Superior temporal gyrus (tissue), 1 donor: ENCODE results near the gene PSAPL1.

Experiments used
- DNase-seq: peaks from one replicate; pipeline ENCODE4 v3.0.0-alpha.2; 2016; ENCODE audit errors: extremely low spot score

PSAPL1 gene

DNA sequence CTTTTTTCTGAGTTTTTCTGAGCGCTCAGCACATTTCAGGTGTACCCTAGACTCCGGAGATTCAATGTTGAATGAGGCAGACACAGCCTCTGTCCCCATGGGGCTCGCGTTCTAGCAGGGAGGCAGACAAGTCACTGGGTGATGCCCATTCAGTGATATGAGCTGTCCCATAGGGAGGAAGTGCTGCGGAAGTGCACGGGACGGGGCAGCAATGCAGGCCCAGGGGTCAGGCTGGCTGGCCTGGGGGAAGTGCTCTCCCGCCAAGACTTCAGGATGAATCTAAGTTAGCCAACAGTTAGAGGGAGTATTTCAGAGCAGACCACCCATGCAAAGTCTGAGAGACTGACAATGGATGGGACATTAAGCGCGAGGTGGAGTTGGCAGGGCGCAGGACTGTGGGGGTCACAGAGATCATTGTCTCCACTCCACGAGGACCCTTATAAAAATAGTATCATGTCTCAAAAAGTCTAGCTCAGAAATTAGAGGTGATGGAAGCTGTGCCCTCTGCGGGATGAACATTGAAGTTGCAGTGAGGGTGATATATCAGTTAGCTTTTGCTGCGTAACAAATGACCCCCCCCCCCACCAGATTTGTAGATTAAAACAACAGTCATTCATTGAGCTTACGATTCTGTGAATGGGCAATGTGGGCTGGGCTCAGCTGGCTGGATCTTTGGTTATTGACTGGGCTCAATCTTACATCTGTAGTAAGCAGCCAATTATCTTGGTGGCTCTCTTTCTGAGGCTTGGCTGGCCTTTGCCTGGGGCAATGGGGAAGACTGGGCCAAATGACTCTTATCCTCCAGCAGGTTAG is 16.4 kb downstream of the PSAPL1 start:
- DNase-seq: no peak

- DNase-seq: no peak
Measured at GRCh38 chr4:7417639-7418038, 17.1 kb downstream of the PSAPL1 start.

DNA sequence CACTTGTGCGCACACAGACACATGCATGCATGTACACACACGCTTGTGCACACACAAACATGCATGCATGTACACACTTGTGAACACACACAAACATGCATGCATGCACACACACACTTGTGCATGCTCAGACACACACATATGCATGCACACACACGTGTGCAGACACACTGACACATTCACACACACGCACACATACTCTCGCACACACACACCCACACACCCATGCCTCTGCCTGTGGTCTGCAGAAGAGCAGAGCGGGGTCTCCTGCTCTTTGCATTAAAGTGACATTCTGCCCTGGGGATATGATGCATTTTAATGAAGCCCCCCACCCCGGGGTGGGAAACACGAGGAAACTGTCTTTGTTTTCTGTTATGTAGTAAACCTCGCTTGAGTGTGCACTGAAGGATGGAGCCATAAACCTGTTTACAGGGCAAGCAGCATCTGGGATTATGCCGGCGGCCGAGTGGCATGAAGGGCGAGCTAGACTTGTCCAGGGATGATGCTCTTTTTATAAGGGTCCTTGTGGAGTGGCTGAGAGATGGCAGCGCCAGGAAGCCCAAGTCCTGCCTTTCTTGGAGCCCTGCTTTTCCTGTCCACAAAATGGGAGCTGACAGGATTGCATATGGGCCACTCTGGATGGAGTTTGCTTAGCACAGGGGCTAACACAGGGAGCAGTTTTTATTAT is 17.8 kb downstream of the PSAPL1 start:
- no peak for DNase-seq

DNA sequence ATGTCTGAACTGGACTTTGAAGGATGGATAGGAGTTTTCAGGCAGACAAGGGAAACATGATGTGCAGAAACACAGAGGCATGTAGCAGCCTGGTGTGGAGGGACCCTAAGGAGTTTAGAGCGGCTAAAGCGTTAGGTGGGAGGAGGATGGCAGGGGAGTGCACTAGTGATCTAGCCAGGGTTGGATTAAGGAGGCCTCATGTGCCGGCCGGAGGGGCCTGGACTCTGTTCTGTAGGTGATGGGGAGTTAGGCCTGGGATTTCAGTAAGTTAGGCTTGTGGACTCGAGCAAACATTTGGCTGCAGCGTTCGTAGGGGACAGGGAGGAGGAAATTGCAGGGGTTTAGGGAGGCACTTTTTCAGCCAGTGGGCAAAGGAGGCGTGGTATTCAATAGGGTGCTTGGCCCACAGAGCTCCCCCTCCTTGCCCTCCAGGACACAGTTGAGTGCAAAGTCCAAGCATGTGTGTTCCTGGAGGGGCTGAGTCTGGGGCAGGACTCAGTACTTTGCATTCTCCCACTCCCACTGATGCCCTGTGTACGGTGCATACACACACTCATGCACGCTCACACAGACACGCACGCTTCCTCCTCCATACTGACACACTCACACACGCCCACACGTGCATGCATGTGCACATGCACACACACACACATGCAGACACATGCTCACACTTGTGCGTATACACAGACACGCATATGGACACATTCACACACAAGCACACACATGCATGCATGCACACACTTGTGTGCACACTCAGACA is 18.6 kb downstream of the PSAPL1 start:
- no peak for DNase-seq

DNA sequence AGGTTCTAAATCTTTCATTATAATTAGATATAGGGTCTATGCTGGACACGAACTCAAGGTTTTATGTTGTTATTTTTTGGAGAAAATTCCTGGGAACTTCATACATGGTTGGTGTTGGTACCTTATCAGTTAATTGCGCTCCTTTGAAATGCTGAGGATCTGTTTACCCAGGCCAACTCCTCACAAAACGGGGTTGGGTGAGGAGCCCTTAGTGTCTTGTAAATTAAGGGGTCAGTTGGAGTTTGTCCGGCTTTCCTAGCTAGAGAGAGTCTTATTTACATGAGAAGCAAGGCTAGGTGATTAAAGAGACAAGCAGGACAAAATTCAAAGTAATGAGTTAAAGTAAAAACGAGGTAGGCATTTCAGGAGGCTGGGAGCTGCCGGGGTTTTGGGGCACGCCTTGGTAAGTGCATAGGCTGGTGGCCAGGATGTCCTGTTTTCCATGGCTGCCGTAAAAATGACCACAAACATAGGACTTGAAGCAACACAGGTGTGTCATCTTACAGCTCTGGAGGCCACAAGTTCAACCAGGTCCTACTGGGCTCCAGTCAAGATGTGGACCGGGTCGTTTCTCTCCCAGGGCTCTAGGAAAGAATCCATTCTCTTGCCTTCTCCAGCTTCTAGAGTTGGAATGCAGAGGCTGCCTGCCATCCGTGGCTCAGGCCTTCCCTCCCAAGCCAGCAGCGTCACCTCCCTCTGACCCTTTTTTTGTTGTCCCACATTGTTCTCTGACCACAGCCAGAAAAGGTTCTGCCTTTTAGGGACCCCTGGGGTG is 19.8 kb downstream of the PSAPL1 start:
- DNase-seq: no peak

GRCh38 chr4:7414046-7414445 is 20.7 kb downstream of the PSAPL1 start:
- DNase-seq: no peak

DNA sequence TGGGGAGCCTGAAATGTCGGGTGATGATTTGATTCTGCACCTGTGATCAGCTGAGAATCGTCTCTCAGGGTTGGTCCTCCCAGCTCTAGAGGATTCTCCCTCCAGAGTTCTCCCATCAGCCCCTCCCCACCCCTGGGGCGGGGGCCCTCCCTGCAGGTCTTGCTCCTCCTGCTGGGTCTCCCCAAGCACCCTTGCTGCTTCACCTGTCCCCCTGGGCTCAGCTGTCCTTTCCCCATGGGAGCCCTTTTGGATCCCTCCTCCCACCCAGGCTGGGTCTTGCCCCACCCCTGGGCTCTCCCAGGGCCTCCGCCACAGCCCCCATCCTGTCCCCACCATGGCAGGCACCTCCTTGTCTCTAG is 22.2 kb downstream of the PSAPL1 start:
- DNase-seq: no peak

DNA sequence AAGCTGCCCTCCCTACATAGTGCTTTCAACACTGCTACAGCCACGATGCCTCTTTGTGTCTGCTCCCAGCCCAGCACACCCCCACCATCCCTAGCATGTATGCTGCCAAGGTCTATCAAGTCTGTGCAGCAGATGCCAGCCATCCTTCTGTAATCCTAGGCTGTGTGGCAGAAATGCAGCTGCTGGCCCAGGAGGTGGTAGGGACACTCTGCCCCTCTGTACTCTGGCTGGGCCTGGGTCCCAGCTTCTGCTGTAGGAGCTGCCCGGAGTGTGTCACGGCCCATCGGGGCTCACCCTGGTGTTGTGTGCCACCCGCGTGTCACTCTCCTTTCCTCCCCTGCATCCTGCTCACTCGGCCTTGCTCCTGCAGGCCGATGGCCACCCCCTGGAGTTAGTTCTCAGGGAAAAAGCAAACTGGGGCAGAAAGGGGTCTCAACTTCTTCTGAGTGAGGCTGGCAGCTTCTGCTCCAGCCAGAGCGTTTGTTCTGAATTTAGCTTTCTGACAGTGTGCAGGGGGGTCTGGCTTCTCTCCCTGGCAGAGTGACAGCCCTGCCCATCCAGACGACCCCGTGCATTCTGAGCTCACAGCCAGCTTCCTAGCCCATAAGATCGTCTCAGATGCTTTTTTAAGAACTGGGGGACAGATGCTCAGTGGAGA is 22.7 kb downstream of the PSAPL1 start:
- DNase-seq: no peak

DNA sequence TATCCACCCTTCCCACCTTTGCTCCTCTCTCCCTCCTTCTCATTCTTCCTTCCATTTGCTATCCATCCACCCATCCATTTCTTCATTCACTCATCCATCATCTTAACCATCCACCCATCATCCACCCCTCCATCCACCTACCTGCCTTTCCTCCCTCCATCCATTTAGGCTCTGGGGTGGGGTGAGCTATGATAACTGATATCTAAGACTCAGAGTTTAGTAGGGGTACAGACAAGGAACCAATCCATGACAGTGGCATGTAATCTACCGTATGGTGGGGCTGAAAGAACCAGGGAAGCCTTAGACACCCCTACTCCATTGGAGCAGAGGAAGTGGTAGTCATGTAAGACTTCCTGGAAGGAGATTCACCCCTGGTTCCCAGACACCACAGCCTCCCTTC is 23.2 kb downstream of the PSAPL1 start:
- no peak for DNase-seq

- DNase-seq: no peak
Measured at GRCh38 chr4:7410446-7410845, 24.3 kb downstream of the PSAPL1 start.

DNA sequence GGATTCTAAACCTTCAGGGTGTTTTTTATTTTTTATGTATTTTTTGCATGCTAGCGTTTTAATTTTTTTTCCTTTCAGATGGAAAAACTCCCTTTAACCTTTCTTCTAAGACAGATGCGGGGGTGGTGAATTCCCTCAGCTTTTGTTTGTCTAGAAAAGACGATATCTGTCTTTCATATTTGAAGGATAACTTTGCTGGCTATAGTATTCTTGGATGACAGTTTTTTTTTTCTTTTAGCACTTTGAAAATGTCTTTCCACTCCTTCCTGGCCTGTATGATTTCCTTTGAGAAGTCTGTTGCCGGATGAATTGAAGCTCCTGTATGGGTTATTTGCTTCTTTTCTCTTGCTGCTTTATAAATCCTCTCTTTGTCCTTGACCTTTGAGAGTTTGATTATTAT is 26.6 kb downstream of the PSAPL1 start:
- DNase-seq: no peak

DNA sequence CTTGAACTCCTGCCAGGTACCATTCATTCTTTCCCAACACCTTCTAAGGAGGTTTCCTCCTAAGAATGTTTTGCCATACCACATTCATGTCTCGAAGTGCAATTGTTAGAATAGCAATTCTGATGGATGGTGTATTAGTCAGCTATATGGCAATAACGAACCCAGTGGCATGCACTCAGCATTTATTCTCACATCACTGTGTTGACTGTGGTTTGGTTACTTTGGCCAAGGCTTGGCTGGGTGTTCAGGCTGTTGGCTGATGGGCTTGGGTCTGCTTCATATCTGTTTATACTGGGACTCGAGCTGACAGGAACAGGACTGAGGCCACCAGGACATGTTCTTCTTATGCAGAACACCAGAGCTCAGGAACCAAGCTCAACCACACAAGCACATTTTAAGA is 31.7 kb downstream of the PSAPL1 start:
- DNase-seq: no peak

DNA sequence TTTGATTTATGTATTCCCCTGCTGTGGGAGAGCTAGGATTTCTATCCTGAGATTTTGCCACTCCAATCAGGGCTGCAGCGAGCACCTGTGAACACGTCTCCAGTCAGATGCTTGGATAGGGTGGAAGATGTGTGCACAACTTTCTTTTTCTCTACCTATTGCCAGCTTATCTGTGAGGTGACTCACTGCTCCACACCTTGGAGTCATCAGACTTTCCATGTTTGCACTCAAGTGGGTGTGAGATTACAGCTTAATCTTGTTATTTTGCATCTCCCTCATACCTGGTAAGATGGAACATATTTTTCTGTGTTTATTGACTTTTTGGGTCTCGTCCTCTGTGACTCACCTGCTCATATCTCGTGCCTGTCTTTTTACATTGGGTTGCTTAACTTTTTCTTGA is 32.2 kb downstream of the PSAPL1 start:
- DNase-seq: no peak

DNA sequence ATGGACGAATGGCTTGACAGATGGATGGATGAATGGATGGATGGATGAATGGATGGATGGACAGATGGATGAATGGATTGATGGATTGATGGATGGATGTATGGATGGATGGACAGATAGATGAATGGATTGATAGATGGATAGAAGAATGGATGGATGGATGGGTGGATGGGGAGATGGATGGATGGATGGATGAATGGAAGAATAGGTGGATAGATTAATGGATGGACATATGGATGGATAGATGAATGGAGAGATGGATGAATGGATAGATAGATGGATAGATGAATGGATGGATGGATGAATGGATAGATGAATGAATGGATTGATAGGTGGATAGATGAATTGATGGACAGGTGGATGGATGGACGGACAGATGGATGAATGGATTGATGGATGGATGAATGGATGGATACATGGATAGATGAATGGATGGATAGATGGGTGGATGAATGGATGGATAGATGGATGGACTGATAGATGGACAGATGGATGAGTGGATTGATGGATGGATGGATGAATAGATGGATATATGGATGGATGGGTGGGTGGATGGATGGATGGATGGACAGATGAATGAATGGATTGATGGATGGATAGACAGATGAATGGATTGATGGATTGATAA is 33.9 kb downstream of the PSAPL1 start:
- DNase-seq: no peak

DNA sequence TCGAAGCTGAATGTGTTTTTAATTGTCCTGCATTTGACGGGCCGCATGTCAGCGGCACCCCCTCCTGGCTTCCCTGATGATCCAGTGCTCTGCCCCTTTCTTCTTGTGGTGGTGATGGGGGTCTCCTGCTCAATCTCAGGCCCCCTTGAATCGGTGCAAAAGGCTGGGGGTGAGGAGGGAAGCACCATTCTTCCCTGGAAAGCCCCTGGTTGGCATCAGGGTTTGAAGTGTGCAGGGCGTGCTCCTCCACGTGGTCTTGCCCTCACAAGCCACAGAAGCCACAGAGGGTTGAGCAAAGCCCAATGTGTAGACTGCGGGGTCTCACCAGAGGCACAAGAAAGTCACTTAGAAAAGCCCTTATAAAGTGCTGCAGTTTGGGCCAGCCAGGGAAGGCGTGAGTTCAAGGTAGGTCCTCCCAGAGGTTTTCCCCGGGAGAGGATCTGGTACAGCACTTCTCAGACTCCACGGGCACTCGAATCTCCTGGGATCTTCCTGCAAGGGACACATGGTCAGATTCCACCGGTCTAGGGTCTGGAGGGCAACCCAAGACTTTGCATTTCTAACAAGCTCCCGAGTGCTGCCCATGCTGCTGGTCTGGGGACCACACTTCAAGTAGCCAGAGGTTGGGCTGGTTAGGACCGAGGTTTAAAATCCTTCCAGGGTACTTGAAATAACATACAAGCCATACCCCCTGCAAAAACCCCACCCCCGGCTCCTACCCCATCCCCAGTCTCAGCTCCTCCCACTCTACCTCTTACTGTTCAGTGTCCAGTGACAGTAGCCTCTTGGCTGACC is 35.1 kb downstream of the PSAPL1 start:
- DNase-seq: no peak

GRCh38 chr4:7398788-7399439 is 35.8 kb downstream of the PSAPL1 start:
- no peak for DNase-seq

GRCh38 chr4:7398104-7398423 is 36.7 kb downstream of the PSAPL1 start:
- DNase-seq: peak; percentile 36

- DNase-seq: no peak
Measured at GRCh38 chr4:7397206-7398103, 37.3 kb downstream of the PSAPL1 start.
